ENCODE results near the gene STARD5. TPM values are rescaled to one million over a fixed set of nuclear protein-coding genes. Genes with fewer than 3 reads are reported as not detected.

The STARD5 gene, protein sequence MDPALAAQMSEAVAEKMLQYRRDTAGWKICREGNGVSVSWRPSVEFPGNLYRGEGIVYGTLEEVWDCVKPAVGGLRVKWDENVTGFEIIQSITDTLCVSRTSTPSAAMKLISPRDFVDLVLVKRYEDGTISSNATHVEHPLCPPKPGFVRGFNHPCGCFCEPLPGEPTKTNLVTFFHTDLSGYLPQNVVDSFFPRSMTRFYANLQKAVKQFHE
- 0.41 and 0.80 TPM in 2 replicates for total RNA-seq (2021)
- Bru-seq, nascent RNA = percentile 21 among the genes with signal in this experiment
- percentile 15 among the genes with signal in this experiment for BruChase-seq, experiment 1, labeled RNA remaining after a 2-hour chase
- BruChase-seq, experiment 2, labeled RNA remaining after a 6-hour chase = percentile 16 among the genes with signal in this experiment
- long read RNA-seq = 0 reads

DNA sequence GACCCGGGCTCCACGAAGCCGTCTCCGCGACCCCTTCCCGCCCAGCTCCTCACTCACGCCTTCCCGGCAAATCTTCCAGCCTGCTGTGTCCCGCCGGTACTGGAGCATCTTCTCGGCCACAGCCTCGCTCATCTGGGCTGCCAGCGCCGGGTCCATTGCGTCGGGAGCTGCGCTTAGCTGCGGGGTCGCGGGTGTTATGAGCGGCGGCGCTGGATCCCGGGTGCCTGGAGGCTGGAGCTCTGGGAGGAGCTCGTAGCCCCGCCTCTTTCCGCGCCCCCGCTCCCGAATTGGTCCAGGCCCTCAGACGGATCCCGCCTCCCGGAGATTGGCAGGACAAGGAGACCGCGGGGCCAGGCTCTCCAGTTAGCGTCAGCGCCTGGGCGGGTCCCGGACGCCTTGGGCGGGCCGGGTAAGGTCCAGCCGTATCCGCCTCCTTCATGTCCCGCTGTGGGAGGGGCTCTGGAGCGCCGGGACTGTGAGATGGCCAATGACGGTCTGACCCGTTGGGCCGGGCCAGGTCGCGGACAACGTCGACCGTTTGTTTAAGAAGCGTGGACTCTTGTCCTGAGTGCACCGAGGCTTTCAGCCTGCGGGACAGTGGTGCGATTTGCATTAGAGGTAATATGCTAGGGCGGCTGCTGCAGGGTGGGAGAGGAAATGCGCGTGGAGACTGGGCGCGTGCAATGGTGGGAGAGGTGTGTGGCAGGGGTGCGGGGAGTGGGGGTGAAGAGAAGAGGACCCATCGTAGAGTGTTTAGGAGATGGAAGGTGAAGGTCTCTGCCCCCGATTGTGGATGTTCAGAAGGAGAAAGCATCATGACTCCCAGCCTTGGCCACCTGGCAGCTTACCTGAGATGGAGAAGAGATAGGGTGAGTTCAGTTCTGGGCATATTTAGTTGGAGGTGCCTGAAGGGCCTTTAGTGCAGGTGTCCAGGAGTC, at the start of gene STARD5:
STARD5 (minus strand) TSS at position 198 of the 938 bp plus-strand sequence; CDS start at position 156, 42 bp downstream.
- POLR2A ChIA-PET (ENCODE audit: unreplicated experiment) = no interaction called here
- no peaks in the 10 kb centered on the region for H3K4me1 ChIP-seq (replicated peaks; ENCODE audit: insufficient read depth)
- H3K4me2 ChIP-seq = no peak within 1 kb of the TSS
- no peaks in the 10 kb centered on the region for H4K20me1 ChIP-seq (ENCODE audit: insufficient read depth)
- H3K9me2 ChIP-seq (ENCODE audit: insufficient read depth) = no peaks in the 10 kb centered on the region
- no peaks in the 10 kb centered on the region for H3K36me3 ChIP-seq (ENCODE audit: low read depth)
- TF ChIP-seq EZH2 (IDR thresholded peaks at IDR 0.05; ENCODE audit: low read depth) = no peak
- TF ChIP-seq, protein P1, sequence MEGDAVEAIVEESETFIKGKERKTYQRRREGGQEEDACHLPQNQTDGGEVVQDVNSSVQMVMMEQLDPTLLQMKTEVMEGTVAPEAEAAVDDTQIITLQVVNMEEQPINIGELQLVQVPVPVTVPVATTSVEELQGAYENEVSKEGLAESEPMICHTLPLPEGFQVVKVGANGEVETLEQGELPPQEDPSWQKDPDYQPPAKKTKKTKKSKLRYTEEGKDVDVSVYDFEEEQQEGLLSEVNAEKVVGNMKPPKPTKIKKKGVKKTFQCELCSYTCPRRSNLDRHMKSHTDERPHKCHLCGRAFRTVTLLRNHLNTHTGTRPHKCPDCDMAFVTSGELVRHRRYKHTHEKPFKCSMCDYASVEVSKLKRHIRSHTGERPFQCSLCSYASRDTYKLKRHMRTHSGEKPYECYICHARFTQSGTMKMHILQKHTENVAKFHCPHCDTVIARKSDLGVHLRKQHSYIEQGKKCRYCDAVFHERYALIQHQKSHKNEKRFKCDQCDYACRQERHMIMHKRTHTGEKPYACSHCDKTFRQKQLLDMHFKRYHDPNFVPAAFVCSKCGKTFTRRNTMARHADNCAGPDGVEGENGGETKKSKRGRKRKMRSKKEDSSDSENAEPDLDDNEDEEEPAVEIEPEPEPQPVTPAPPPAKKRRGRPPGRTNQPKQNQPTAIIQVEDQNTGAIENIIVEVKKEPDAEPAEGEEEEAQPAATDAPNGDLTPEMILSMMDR (conservative IDR thresholded peaks at IDR 0.05) = no peak
- H3K27ac ChIP-seq = no peak within 1 kb of the TSS
- peak in 1 of 2 experiments; percentile 84 for DNase-seq
- H3K79me2 ChIP-seq (ENCODE audit: low read depth) = no peaks in the 10 kb centered on the region
- H3K27me3 ChIP-seq (ENCODE audit: insufficient read depth, low read depth) = peaks cover 35% of the 10 kb centered on the region
- no TSS peak for BruUV-seq (replicated peaks)
- no peaks in the 10 kb centered on the region for H3K9me3 ChIP-seq (ENCODE audit: insufficient read depth, low read depth)
- no peaks in the 10 kb centered on the region for H3F3A ChIP-seq (ENCODE audit: insufficient read depth, low read depth)
- intact Hi-C loops (cut with micrococcal nuclease; ENCODE audit: unreplicated experiment) = no loop called here
- CTCF ChIA-PET = no interaction called here
- no peak within 1 kb of the TSS for H2AFZ ChIP-seq
- H3K4me3 ChIP-seq = no peak within 1 kb of the TSS

DNA sequence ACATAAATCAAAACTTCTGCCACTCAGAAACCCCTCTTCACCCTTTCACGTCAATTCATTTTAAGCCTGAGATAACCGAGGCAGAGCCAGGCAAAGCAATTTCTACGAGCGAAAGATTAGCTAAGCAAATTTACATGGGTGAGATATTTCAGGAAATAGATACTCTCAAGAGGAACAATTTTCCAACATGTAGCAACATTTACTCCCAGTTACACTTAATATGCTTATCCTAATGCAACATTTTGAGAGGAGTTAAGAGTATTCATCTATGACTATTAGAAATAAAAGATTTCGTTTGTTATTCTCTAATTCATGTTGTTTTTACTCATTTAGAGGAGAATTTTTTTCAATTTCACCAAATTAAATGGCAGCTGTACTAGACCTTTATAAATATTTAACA, 49.2 kb upstream of the STARD5 start:
- POLR2A ChIA-PET (ENCODE audit: unreplicated experiment) = no interaction called here
- no peak for TF ChIP-seq EZH2 (IDR thresholded peaks at IDR 0.05; ENCODE audit: low read depth)
- TF ChIP-seq, protein P1 (conservative IDR thresholded peaks at IDR 0.05) = no peak
- Histone ChIP-seq H3K9me3 (ENCODE audit: insufficient read depth, low read depth) (no peaks in the 10 kb centered on the region), H3K4me3 (no peak overlapping the region), H3K9me2 (ENCODE audit: insufficient read depth) (no peaks in the 10 kb centered on the region), H3K4me2 (no peak overlapping the region), H2AFZ (no peak overlapping the region), H3F3A (ENCODE audit: insufficient read depth, low read depth) (no peaks in the 10 kb centered on the region), H4K20me1 (ENCODE audit: insufficient read depth) (no peaks in the 10 kb centered on the region), H3K36me3 (ENCODE audit: low read depth) (no peaks in the 10 kb centered on the region), H3K27ac (no peak overlapping the region), H3K4me1 (replicated peaks; ENCODE audit: insufficient read depth) (no peaks in the 10 kb centered on the region), H3K27me3 (ENCODE audit: insufficient read depth, low read depth) (peaks cover 14% of the 10 kb centered on the region; the same call in 1 of the 2 replicates), H3K79me2 (ENCODE audit: low read depth) (no peaks in the 10 kb centered on the region)
- DNase-seq = no peak
- CTCF ChIA-PET = no interaction called here
- BruUV-seq (replicated peaks) = no TSS peak
- intact Hi-C loops (cut with micrococcal nuclease; ENCODE audit: unreplicated experiment) = no loop called here

DNA sequence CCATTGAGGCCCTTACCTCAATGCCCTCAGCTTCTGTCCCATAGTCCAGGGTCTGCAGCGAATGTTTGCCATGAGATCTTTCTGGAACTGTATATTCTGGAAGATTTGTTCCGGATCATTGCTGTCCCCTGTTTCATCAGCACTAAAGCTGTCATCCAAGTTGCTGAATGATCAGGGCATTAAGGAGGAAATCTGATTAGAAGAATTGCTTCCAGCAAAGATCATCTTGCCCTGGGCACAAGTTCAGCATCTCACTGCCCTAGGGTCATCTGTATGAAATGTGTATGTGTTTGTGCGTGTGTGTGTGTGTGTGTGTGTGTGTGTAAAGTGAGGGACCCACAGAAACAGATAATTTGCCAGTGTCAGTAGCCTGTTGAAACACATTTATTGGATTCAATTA, 48.6 kb upstream of the STARD5 start:
- intact Hi-C loops (cut with micrococcal nuclease; ENCODE audit: unreplicated experiment) = no loop called here
- no peaks in the 10 kb centered on the region for H3F3A ChIP-seq (ENCODE audit: insufficient read depth, low read depth)
- CTCF ChIA-PET = no interaction called here

More for the DNA sequence above, 48.6 kb upstream of the STARD5 start:
- POLR2A ChIA-PET (ENCODE audit: unreplicated experiment) = no interaction called here
- Histone ChIP-seq H3K79me2 (ENCODE audit: low read depth) (no peaks in the 10 kb centered on the region), H3K4me3 (no peak overlapping the region), H3K9me3 (ENCODE audit: insufficient read depth, low read depth) (no peaks in the 10 kb centered on the region), H3K4me1 (replicated peaks; ENCODE audit: insufficient read depth) (no peaks in the 10 kb centered on the region), H3K9me2 (ENCODE audit: insufficient read depth) (no peaks in the 10 kb centered on the region), H2AFZ (no peak overlapping the region), H3K36me3 (ENCODE audit: low read depth) (no peaks in the 10 kb centered on the region), H3K27me3 (ENCODE audit: insufficient read depth, low read depth) (peaks cover 9% of the 10 kb centered on the region; the same call in 1 of the 2 replicates), H3K27ac (no peak overlapping the region), H4K20me1 (ENCODE audit: insufficient read depth) (no peaks in the 10 kb centered on the region), H3K4me2 (no peak overlapping the region)
- TF ChIP-seq EZH2 (IDR thresholded peaks at IDR 0.05; ENCODE audit: low read depth) = no peak
- TF ChIP-seq, protein P1 (conservative IDR thresholded peaks at IDR 0.05) = no peak
- no peak for DNase-seq
- BruUV-seq (replicated peaks) = no TSS peak

Measured in PC-9 (cell line).